ENCODE results near the gene DOCK9. TPM values are rescaled to one million over a fixed set of nuclear protein-coding genes. Genes with fewer than 3 reads are reported as not detected.

The DOCK9 gene
- total RNA-seq, 1 experiment from 2014 or later = 31.7 TPM

GRCh38 chr13:98845742-98846141 is 132.1 kb downstream of the DOCK9 start:
- CTCF ChIA-PET = no interaction called here
- no TSS peak for BruUV-seq (replicated peaks)
- no peak for ATAC-seq

GRCh38 chr13:98844021-98844420 is 133.8 kb downstream of the DOCK9 start:
- DNase-seq = no peak
- ChIA-PET CTCF (no interaction called here), POLR2A (ENCODE audit: unreplicated experiment) (no interaction called here)
- H3K36me3 ChIP-seq (ENCODE audit: low read depth, low read length) = no peaks in the 10 kb centered on the region
- no peak overlapping the region for H3K27ac ChIP-seq (ENCODE audit: low read length)
- no peaks in the 10 kb centered on the region for H4K20me1 ChIP-seq (ENCODE audit: low read length)
- no peak overlapping the region for H2AFZ ChIP-seq (ENCODE audit: low read length)
- ATAC-seq = no peak
- peaks cover 4% of the 10 kb centered on the region for H3K4me1 ChIP-seq (ENCODE audit: insufficient read depth, low read length)
- no peak overlapping the region for H3K4me2 ChIP-seq (ENCODE audit: low read length)
- H3F3A ChIP-seq (ENCODE audit: low read length, unreplicated experiment) = no peaks in the 10 kb centered on the region
- no peaks in the 10 kb centered on the region for H3K9me3 ChIP-seq (ENCODE audit: low read length)
- intact Hi-C loops (cut with micrococcal nuclease) = loop anchor here (10.0 kb wide), 1 partner anchor 269 kb away; the partner anchor contains the start of gene STK24
- H3K9ac ChIP-seq (ENCODE audit: low read length) = no peak overlapping the region
- TF ChIP-seq EZH2phosphoT487 (IDR thresholded peaks at IDR 0.05; ENCODE audit: borderline replicate concordance, low read length) (no peak), EZH2 (IDR thresholded peaks at IDR 0.05; ENCODE audit: low read length, unreplicated experiment) (no peak)
- TF ChIP-seq, protein P1, sequence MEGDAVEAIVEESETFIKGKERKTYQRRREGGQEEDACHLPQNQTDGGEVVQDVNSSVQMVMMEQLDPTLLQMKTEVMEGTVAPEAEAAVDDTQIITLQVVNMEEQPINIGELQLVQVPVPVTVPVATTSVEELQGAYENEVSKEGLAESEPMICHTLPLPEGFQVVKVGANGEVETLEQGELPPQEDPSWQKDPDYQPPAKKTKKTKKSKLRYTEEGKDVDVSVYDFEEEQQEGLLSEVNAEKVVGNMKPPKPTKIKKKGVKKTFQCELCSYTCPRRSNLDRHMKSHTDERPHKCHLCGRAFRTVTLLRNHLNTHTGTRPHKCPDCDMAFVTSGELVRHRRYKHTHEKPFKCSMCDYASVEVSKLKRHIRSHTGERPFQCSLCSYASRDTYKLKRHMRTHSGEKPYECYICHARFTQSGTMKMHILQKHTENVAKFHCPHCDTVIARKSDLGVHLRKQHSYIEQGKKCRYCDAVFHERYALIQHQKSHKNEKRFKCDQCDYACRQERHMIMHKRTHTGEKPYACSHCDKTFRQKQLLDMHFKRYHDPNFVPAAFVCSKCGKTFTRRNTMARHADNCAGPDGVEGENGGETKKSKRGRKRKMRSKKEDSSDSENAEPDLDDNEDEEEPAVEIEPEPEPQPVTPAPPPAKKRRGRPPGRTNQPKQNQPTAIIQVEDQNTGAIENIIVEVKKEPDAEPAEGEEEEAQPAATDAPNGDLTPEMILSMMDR (conservative IDR thresholded peaks at IDR 0.05; ENCODE audit: low read depth, low read length) = no peak
- no peaks in the 10 kb centered on the region for H3K79me2 ChIP-seq (ENCODE audit: low read length)
- H3K4me3 ChIP-seq (ENCODE audit: low read length) = no peak overlapping the region
- no TSS peak for BruUV-seq (replicated peaks)
- H3K9me2 ChIP-seq (replicated peaks; ENCODE audit: low read length) = no peaks in the 10 kb centered on the region
- H3K27me3 ChIP-seq (ENCODE audit: low read length) = no peaks in the 10 kb centered on the region

More at GRCh38 chr13:98845742-98846141, 132.1 kb downstream of the DOCK9 start:
- intact Hi-C loops (cut with micrococcal nuclease) = loop anchor here (10.0 kb wide), 1 partner anchor 271 kb away; the partner anchor contains the start of gene STK24
- Histone ChIP-seq H3K9ac (ENCODE audit: low read length) (no peak overlapping the region), H3K4me1 (ENCODE audit: insufficient read depth, low read length) (no peaks in the 10 kb centered on the region), H3K36me3 (ENCODE audit: low read depth, low read length) (no peaks in the 10 kb centered on the region), H3K9me3 (ENCODE audit: low read length) (no peaks in the 10 kb centered on the region), H3K27ac (ENCODE audit: low read length) (no peak overlapping the region), H4K20me1 (ENCODE audit: low read length) (no peaks in the 10 kb centered on the region), H3F3A (ENCODE audit: low read length, unreplicated experiment) (no peaks in the 10 kb centered on the region), H3K79me2 (ENCODE audit: low read length) (no peaks in the 10 kb centered on the region), H3K9me2 (replicated peaks; ENCODE audit: low read length) (no peaks in the 10 kb centered on the region), H3K4me2 (ENCODE audit: low read length) (no peak overlapping the region), H2AFZ (ENCODE audit: low read length) (no peak overlapping the region), H3K27me3 (ENCODE audit: low read length) (no peaks in the 10 kb centered on the region), H3K4me3 (ENCODE audit: low read length) (no peak overlapping the region)
- no peak for TF ChIP-seq EZH2 (IDR thresholded peaks at IDR 0.05; ENCODE audit: low read length, unreplicated experiment)
- TF ChIP-seq, protein P1 (conservative IDR thresholded peaks at IDR 0.05; ENCODE audit: low read depth, low read length) = no peak
- no peak for TF ChIP-seq EZH2phosphoT487 (IDR thresholded peaks at IDR 0.05; ENCODE audit: borderline replicate concordance, low read length)
- DNase-seq = no peak
- POLR2A ChIA-PET (ENCODE audit: unreplicated experiment) = no interaction called here

GRCh38 chr13:98843482-98843877 is 134.4 kb downstream of the DOCK9 start:
- Histone ChIP-seq H3F3A (ENCODE audit: low read length, unreplicated experiment) (no peaks in the 10 kb centered on the region), H4K20me1 (ENCODE audit: low read length) (no peaks in the 10 kb centered on the region), H3K27me3 (ENCODE audit: low read length) (no peaks in the 10 kb centered on the region), H3K4me3 (ENCODE audit: low read length) (no peak overlapping the region), H3K36me3 (ENCODE audit: low read depth, low read length) (no peaks in the 10 kb centered on the region), H2AFZ (ENCODE audit: low read length) (no peak overlapping the region), H3K79me2 (ENCODE audit: low read length) (no peaks in the 10 kb centered on the region), H3K9me3 (ENCODE audit: low read length) (no peaks in the 10 kb centered on the region), H3K9ac (ENCODE audit: low read length) (no peak overlapping the region), H3K4me1 (ENCODE audit: insufficient read depth, low read length) (peaks cover 5% of the 10 kb centered on the region), H3K9me2 (replicated peaks; ENCODE audit: low read length) (no peaks in the 10 kb centered on the region), H3K4me2 (ENCODE audit: low read length) (no peak overlapping the region), H3K27ac (ENCODE audit: low read length) (no peak overlapping the region)
- ATAC-seq (no peak), DNase-seq (no peak)
- CTCF ChIA-PET = no interaction called here
- TF ChIP-seq, protein P1 (conservative IDR thresholded peaks at IDR 0.05; ENCODE audit: low read depth, low read length) = no peak
- TF ChIP-seq EZH2phosphoT487 (IDR thresholded peaks at IDR 0.05; ENCODE audit: borderline replicate concordance, low read length) (no peak), EZH2 (IDR thresholded peaks at IDR 0.05; ENCODE audit: low read length, unreplicated experiment) (no peak)
- intact Hi-C loops (cut with micrococcal nuclease) = loop anchor here (2.0 to 10.0 kb wide), 3 partner anchors 171 to 399 kb away; partner anchors contain the start of gene STK24
- BruUV-seq (replicated peaks) = no TSS peak
- POLR2A ChIA-PET (ENCODE audit: unreplicated experiment) = no interaction called here
